Fibroblast of upper back skin (primary cell): ENCODE results near the gene CSTA.

Experiments
- DNase-seq: peaks from one replicate; pipeline ENCODE4 v3.0.0-alpha.2; 2013

The CSTA gene

GRCh38 chr3:122324871-122325323, at the start of gene CSTA:
Gene CSTA, plus strand, starts transcription at chr3:122325248. Its CDS starts 45 bp downstream, at chr3:122325293.
- peak; percentile 3 for DNase-seq

- DNase-seq, result no peak
Measured at GRCh38 chr3:122281891-122282290, 43.2 kb upstream of the CSTA start.

GRCh38 chr3:122283796-122284445, 41.1 kb upstream of the CSTA start:
- no peak for DNase-seq

- no peak for DNase-seq
Measured at GRCh38 chr3:122284486-122284885, 40.6 kb upstream of the CSTA start.

- no peak for DNase-seq
Measured at GRCh38 chr3:122294359-122294758, 30.7 kb upstream of the CSTA start.

GRCh38 chr3:122295266-122296062, 29.6 kb upstream of the CSTA start:
- no peak for DNase-seq

- DNase-seq, result no peak
Measured at GRCh38 chr3:122298239-122298638, 26.8 kb upstream of the CSTA start.

- no peak for DNase-seq
Measured at GRCh38 chr3:122299215-122299614, 25.8 kb upstream of the CSTA start.

- peak; percentile 9 for DNase-seq
Measured at GRCh38 chr3:122299872-122300460, 25.1 kb upstream of the CSTA start.

GRCh38 chr3:122301063-122301462, 24.0 kb upstream of the CSTA start:
- no peak for DNase-seq

- no peak for DNase-seq
Measured at GRCh38 chr3:122305818-122306621, 19.0 kb upstream of the CSTA start.

GRCh38 chr3:122306622-122306953, 18.5 kb upstream of the CSTA start:
- DNase-seq, result no peak

GRCh38 chr3:122307094-122307687, 17.9 kb upstream of the CSTA start:
- DNase-seq, result no peak

GRCh38 chr3:122307976-122308375, 17.1 kb upstream of the CSTA start:
- DNase-seq, result no peak

GRCh38 chr3:122310361-122310760, 14.7 kb upstream of the CSTA start:
- DNase-seq, result no peak

GRCh38 chr3:122312826-122313225, 12.2 kb upstream of the CSTA start:
- no peak for DNase-seq

GRCh38 chr3:122313281-122313680, 11.8 kb upstream of the CSTA start:
- no peak for DNase-seq

GRCh38 chr3:122314228-122314876, 10.7 kb upstream of the CSTA start:
- DNase-seq, result no peak

- no peak for DNase-seq
Measured at GRCh38 chr3:122315619-122316018, 9.4 kb upstream of the CSTA start.

- DNase-seq, result no peak
Measured at GRCh38 chr3:122316368-122316767, 8.7 kb upstream of the CSTA start.

GRCh38 chr3:122318620-122319019, 6.4 kb upstream of the CSTA start:
- DNase-seq, result no peak
